ENCODE measurements around the gene MPP3. TPM values are rescaled to one million over a fixed set of nuclear protein-coding genes. Genes with fewer than 3 reads are reported as not detected.

The MPP3 gene
- polyA plus RNA-seq, 3 donors from 2014 or later = not detected

DNA sequence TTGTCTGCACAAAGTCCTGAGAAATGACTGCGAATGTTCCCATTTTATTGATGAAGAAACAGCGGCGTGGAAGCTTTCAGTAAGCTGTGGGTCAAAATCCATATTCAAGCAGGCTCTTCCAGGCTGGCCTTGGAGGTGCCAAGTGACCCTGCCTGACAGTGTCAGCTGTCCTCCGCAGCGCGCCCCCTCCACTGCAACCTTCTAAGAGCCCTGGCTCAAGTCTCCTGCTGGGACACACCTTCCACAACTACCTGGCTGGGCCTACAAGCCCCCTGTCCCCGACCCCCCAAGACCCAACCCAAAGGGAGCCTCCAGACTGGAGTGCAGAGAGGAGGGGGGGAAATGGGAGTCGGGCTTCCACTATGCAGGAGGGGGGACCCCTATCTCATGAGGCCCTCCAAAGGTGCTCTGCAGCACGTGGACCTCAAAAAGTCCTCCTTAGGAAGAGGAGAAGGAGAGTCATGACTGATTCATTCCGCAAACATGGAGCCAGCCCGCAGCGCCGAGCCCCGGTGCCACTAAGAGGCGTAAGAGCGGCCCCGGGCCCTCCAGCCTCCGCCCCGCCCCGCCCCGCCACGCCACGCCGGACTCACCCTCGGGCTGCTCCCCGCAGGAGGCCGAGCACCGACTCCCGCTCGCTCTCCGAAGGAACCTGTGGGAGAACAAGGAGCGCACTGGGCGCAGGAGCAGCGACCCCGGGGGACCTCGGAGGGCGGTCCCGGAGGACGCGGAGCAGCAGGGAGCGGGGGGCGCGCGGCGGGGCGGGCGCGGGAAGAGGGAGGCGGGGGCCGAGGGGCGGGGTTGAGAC, 574 bp downstream of the MPP3 start:
- peak overlapping the region; percentile 73 to 83 (median 77) for H3K4me3 Mint-ChIP-seq
- DNase-seq = no peak
- H3K4me1 Mint-ChIP-seq = peaks cover 10 to 11% of the 10 kb centered on the region in 2 donors
- no peak overlapping the region for H3K27ac Mint-ChIP-seq
- H3K36me3 Mint-ChIP-seq = no peaks in the 10 kb centered on the region
- peaks cover 16 to 26% (median 23%) of the 10 kb centered on the region in 3 donors for H3K27me3 Mint-ChIP-seq (ENCODE audit: low read depth in 3 of 3)
- H3K9me3 Mint-ChIP-seq = peaks cover 0 to 2% (median 0%) of the 10 kb centered on the region in 6 donors

GRCh38 chr17:43831633-43832032, 1.3 kb downstream of the MPP3 start:
- Mint-ChIP-seq H3K4me1 (peaks cover 10 to 11% of the 10 kb centered on the region in 2 donors), H3K27me3 (ENCODE audit: low read depth in 3 of 3) (peaks cover 16 to 26% (median 23%) of the 10 kb centered on the region in 3 donors), H3K4me3 (peak overlapping the region; percentile 52 to 80 (median 75)), H3K9me3 (peaks cover 0 to 2% (median 0%) of the 10 kb centered on the region in 6 donors), H3K36me3 (no peaks in the 10 kb centered on the region), H3K27ac (no peak overlapping the region)
- DNase-seq = no peak

DNA sequence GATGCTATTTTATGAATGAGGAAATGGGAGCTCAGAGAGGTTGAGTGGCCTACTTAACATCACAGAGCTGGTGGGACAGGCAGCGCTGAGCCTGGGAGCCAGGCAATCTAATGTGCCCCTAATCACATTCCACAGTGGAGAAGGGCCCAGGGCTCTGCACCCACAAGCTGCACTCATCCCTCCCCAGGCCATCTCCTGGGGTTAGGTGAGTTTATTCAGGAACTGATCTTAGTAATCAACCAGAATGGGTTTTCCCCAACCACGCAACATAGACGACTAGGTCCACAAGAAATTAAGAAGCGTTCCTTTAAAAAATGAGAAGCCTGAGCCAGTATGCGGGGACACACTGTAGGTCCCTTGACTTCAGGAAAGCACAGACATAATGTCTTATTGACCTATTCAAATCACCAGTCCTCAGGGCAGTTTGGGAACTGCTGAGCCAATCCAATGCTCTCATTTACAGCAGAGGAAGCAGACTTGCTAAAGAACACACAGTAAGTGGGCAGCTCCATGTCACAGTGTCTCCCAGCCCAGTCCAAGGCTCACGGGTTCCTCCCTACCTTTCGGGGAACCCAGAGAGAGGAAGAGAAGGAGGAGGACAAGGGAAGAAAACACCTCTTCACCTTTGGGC, 2.3 kb downstream of the MPP3 start:
- peaks cover 0 to 2% (median 0%) of the 10 kb centered on the region in 6 donors for H3K9me3 Mint-ChIP-seq
- H3K4me3 Mint-ChIP-seq = peak overlapping the region in 3 of 5 donors; percentile 42 to 60 (median 51)
- no peak for DNase-seq
- H3K27ac Mint-ChIP-seq = no peak overlapping the region
- H3K27me3 Mint-ChIP-seq (ENCODE audit: low read depth in 3 of 3) = peaks cover 10 to 23% (median 21%) of the 10 kb centered on the region in 3 donors
- no peaks in the 10 kb centered on the region for H3K36me3 Mint-ChIP-seq
- H3K4me1 Mint-ChIP-seq = peaks cover 10 to 11% of the 10 kb centered on the region in 2 donors

DNA sequence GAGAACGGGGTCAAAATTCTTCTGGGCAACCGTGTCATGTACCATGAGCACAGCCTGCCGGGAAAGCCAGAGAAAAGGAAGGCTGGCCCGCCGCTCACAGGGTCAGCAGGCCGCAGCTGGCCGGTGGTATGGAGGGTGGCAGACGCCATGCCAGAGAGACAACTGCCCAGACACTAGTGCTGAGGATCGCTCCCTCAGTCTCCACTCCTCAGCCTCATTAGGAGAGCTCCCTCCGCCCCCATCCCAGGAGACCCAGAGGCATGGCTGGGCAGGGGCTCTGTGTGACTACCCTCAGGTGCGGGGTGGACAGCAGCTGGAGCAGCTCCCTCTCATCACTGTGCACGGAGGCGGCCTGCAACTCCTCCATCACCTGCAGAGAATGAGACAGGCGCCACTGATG, 3.2 kb downstream of the MPP3 start:
- DNase-seq = no peak
- H3K27ac Mint-ChIP-seq = no peak overlapping the region
- H3K4me1 Mint-ChIP-seq = peaks cover 10 to 11% of the 10 kb centered on the region in 2 donors
- H3K27me3 Mint-ChIP-seq (ENCODE audit: low read depth in 3 of 3) = peaks cover 10 to 19% (median 16%) of the 10 kb centered on the region in 3 donors
- H3K9me3 Mint-ChIP-seq = peaks cover 0 to 2% (median 0%) of the 10 kb centered on the region in 6 donors
- H3K36me3 Mint-ChIP-seq = no peaks in the 10 kb centered on the region
- no peak overlapping the region for H3K4me3 Mint-ChIP-seq

DNA sequence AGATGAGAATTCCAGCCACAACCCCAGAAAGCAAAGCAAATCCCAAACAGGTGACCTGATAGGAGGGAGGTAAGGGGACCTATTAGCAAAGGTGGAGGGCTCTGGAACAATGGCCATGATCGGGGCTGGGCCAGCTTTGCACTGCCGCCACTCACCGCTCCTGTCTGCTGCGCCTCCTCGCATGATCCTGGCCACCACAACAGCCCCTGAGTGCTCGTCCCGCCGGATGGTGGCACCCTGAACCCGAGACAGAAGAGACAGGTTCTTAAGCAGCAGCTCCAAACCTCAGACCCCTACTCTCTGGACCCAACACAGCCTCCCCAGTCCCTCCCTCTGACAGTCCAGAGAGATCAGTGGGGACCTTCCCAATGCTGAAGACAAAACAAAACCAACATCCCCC, 5.3 kb downstream of the MPP3 start:
- H3K4me1 Mint-ChIP-seq = peaks cover 0 to 2% of the 10 kb centered on the region in 2 donors
- H3K27ac Mint-ChIP-seq = no peak overlapping the region
- no peak for DNase-seq
- H3K4me3 Mint-ChIP-seq = no peak overlapping the region
- no peaks in the 10 kb centered on the region for H3K36me3 Mint-ChIP-seq
- H3K9me3 Mint-ChIP-seq = peaks cover 0 to 2% (median 0%) of the 10 kb centered on the region in 6 donors
- peaks cover 6 to 13% (median 11%) of the 10 kb centered on the region in 3 donors for H3K27me3 Mint-ChIP-seq (ENCODE audit: low read depth in 3 of 3)

DNA sequence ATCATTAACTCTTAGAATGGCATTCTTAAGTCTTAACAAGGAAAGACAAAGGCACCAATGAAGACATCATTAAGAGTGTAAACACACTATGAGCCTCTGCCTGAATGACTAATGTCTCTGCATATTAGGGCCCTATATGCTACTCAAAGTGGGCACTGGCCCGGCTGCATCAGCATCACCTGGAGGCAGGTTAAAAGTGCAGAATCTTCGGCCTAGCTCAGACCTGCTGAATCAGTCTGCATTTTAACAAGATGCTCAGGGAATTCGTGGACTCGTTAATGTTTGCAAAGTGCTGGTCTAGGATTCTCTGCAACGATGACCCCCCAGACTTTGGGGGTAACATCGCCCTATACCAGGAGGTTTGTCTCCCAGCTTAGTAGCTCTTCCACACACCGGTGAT, 6.7 kb downstream of the MPP3 start:
- no peaks in the 10 kb centered on the region for H3K9me3 Mint-ChIP-seq
- H3K27ac Mint-ChIP-seq = no peak overlapping the region
- no peaks in the 10 kb centered on the region for H3K36me3 Mint-ChIP-seq
- no peak for DNase-seq
- no peaks in the 10 kb centered on the region for H3K4me1 Mint-ChIP-seq
- peaks cover 0 to 6% (median 3%) of the 10 kb centered on the region in 3 donors for H3K27me3 Mint-ChIP-seq (ENCODE audit: low read depth in 3 of 3)
- H3K4me3 Mint-ChIP-seq = no peak overlapping the region

DNA sequence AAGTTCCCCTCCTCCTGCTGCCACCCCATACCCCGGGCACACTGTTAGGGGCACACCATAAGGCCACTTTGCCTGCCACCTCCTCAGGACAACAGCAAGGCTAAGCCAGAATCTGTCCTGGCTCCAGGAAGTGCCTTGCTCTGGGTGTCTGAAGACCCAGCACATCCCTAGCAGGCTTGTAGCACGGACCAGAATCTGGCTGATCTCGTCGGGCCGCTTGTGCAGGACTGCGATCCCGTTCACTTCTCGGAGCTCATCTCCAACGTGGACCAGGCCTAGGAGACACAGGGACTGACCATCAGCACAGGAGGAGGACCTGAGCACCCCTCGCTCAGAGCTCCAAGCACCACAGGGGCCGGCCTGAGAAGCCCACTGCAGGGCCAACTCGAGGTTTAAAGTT, 7.4 kb downstream of the MPP3 start:
- H3K27ac Mint-ChIP-seq = no peak overlapping the region

GRCh38 chr17:43823350-43824084, 9.4 kb downstream of the MPP3 start:
- Mint-ChIP-seq H3K27ac (no peak overlapping the region), H3K4me1 (no peaks in the 10 kb centered on the region), H3K9me3 (no peaks in the 10 kb centered on the region), H3K4me3 (no peak overlapping the region), H3K27me3 (ENCODE audit: low read depth in 3 of 3) (peaks cover 0 to 3% (median 2%) of the 10 kb centered on the region in 3 donors), H3K36me3 (no peaks in the 10 kb centered on the region)
- no peak for DNase-seq

More for the DNA sequence above, 7.4 kb downstream of the MPP3 start:
- DNase-seq = no peak
- Mint-ChIP-seq H3K27me3 (ENCODE audit: low read depth in 3 of 3) (peaks cover 0 to 3% (median 2%) of the 10 kb centered on the region in 3 donors), H3K4me1 (no peaks in the 10 kb centered on the region), H3K9me3 (no peaks in the 10 kb centered on the region), H3K36me3 (no peaks in the 10 kb centered on the region), H3K4me3 (no peak overlapping the region)

DNA sequence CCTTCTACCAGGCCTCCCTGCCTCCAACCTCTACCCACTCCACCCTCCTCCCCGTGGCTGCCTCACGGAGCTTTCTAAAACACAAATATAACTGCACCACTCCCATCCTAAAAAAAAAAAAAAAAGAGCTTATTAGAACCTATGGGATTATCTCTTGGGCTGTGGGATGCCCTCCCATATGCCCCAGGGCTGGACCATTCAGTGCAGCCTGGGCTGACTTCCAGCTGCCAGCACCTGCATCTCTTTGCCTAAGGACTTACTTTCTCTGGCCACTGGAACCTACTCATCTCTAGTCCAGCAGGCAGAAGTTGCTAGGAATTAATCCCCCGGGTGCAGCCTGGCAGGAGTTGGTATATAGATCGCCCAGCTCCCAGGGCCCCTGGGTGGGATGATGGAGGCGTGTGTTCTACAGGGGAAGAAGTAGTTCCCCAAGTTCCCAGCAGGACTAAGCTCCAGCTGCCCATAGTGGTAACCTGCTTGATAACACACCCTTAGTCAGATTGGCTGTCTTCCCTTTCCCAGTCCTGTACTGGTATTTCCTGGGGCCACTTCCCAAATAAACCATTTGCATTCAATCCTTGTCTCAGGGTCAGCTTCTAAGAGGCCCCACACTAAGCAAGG, 10.3 kb downstream of the MPP3 start:
- no peak overlapping the region for H3K27ac Mint-ChIP-seq
- no peak for DNase-seq
- H3K4me3 Mint-ChIP-seq = no peak overlapping the region
- H3K27me3 Mint-ChIP-seq (ENCODE audit: low read depth in 3 of 3) = peaks cover 0 to 3% (median 2%) of the 10 kb centered on the region in 3 donors
- no peaks in the 10 kb centered on the region for H3K4me1 Mint-ChIP-seq
- no peaks in the 10 kb centered on the region for H3K9me3 Mint-ChIP-seq
- no peaks in the 10 kb centered on the region for H3K36me3 Mint-ChIP-seq

DNA sequence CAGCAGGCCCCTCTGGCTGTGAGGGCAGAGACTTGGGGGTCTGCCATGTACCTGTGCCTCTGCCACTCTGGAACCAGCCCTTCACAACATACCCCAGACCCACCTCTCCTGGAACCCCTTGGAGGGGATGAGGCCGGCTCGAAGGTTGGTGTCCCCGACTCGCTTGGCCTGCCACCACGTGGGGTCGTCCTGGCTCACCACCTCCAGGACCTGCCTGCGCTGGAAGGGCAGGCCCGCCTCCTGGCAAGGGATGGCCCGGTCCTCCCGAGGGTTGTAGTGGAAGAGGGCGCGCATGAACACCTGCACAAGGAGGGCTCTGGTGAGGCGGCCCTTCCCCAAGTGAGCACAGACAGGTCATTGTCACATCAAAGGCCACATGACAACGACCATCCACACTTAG, 12.2 kb downstream of the MPP3 start:
- Mint-ChIP-seq H3K4me1 (no peaks in the 10 kb centered on the region), H3K4me3 (no peak overlapping the region), H3K9me3 (no peaks in the 10 kb centered on the region), H3K27me3 (ENCODE audit: low read depth in 3 of 3) (peaks cover 2 to 3% (median 2%) of the 10 kb centered on the region in 3 donors), H3K27ac (no peak overlapping the region), H3K36me3 (no peaks in the 10 kb centered on the region)
- DNase-seq = no peak

DNA sequence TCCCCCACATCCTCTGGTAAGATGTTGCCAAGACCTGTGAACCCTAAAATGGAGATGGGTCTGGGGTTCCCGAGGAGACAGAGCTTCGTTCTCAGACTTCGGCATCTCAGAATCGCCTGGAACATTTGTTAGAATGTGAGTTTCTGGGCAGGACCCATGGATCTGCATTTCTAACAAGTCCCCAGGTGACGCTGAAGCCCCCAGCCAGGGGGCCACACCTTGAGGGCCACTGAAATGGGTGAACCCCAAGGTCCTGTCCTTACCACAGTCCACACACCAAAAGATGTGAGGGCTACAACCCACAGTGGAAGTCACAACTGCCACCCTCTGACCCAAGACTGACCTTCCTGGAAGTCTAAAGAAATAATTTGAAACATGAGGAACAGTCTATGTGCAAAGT, 14.0 kb downstream of the MPP3 start:
- Mint-ChIP-seq H3K27me3 (ENCODE audit: low read depth in 3 of 3) (peaks cover 0 to 2% (median 2%) of the 10 kb centered on the region in 3 donors), H3K36me3 (no peaks in the 10 kb centered on the region), H3K4me3 (no peak overlapping the region), H3K27ac (no peak overlapping the region), H3K4me1 (no peaks in the 10 kb centered on the region), H3K9me3 (no peaks in the 10 kb centered on the region)
- no peak for DNase-seq

DNA sequence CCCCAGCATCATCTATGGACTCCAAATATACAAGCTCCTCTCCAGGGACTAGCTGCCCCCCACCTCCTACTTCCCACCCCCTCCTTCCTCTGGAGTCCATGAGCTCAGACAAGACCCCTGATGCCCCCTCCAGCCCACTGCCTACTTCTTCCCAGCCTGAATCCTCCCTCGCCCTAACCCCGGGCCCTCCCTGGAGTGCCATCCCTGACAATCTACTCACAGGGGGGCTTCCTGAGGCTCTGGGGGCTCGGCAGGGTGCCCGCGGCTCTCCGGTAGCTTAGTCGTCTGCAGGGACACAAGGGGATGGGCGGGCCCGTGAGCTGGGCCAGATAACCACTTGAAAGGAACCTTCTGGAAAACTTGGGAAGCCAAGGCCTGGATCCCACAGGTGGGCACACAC, 15.1 kb downstream of the MPP3 start:
- Mint-ChIP-seq H3K27ac (no peak overlapping the region), H3K4me1 (no peaks in the 10 kb centered on the region), H3K4me3 (no peak overlapping the region), H3K27me3 (ENCODE audit: low read depth in 3 of 3) (peaks cover 0 to 2% (median 0%) of the 10 kb centered on the region in 3 donors), H3K36me3 (no peaks in the 10 kb centered on the region), H3K9me3 (no peaks in the 10 kb centered on the region)
- no peak for DNase-seq

Measured in immature natural killer cell (primary cell).